Motor neuron (in vitro differentiated cells): ENCODE measurements around the gene RNF220. TPM values are rescaled to one million over a fixed set of nuclear protein-coding genes. Genes with fewer than 3 reads are reported as not detected.

Experiments
- ATAC-seq, 8 experiments: fragments of 200-7000 bp; cut with Tn5 transposase; replicated peaks in 6 of 8; 2 replicates each; pipeline ENCODE4 v1.8.0; 2021; ENCODE audit warnings: mild to moderate bottlenecking in 8 of 8, moderate library complexity in 8 of 8
- H3K27ac ChIP-seq, 2 donors: fragments of 250-450 bp; sonication (Bioruptor Pico); 2 replicates each; pipeline ENCODE4 v1.9.0; 2021; ENCODE audit warnings: antibody characterized with exemption in 2 of 2, mild to moderate bottlenecking in 2 of 2, moderate library complexity in 1 of 2
- H3K4me1 ChIP-seq, 2 donors: fragments of 250-450 bp; sonication (Bioruptor Pico); replicated peaks in 1 of 2; 2 replicates each; pipeline ENCODE4 v1.6.1; 2021; ENCODE audit warnings: antibody characterized with exemption in 2 of 2, mild to moderate bottlenecking in 2 of 2, moderate library complexity in 1 of 2
- H3K4me3 ChIP-seq, 5 donors: fragments of 250-450 bp; sonication (Bioruptor Pico); 2 replicates each; pipeline ENCODE4 v1.9.0; 2021; ENCODE audit warnings: antibody characterized with exemption in 5 of 5, mild to moderate bottlenecking in 5 of 5, moderate library complexity in 4 of 5
- WGBS, 10 experiments: fragments of 450-650 bp; shearing (Covaris generic); methylation state at CpG; one replicate each; pipeline ENCODE4 v1.0.0; 2022; 5-methylcytosine and 5-hydroxymethylcytosine counted together
- in situ Hi-C, 9 experiments: fragments of 400-800 bp; cut with MboI; loops; one replicate each; pipeline ENCODE4 v1.15.0; 2021; ENCODE audit warnings: low sequenced_read_pairs in 9 of 9, low pct_unique_long_range_greater_than_20kb in 2 of 9; ENCODE audit not compliant: unreplicated experiment in 9 of 9
- total RNA-seq, 8 experiments: library from RNA; unstranded; fragments of 300-600 nt; gene quantifications; 2 replicates each; pipeline versions ENCODE4 v1.2.3 to v1.2.4, GENCODE V29; 2022

The RNF220 gene
- total RNA-seq, 8 experiments from 2014 or later, result 47.3 to 134 (median 92.0) TPM

- peak in 3 of 8 experiments; percentile 32 to 47 (median 40) for ATAC-seq
- 14 to 75% (median 62%) methylated on average over 5 to 18 of the region's 19 CpGs; no CpG with 5 or more reads in 2 of the 10 experiments for WGBS, 10 experiments
- in situ Hi-C loops, result loop anchor here in 4 of 9 experiments (25.0 kb wide), 1 partner anchor 213 kb away; no protein-coding TSS in a partner anchor
- H3K4me1 ChIP-seq, result peaks cover 79 to 83% of the 10 kb centered on the region in 2 donors
- peak overlapping the region in 1 of 2 donors; percentile 1 for H3K27ac ChIP-seq
- no peak overlapping the region for H3K4me3 ChIP-seq
These were observed 18.8 kb downstream of the RNF220 start for GRCh38 chr1:44423591-44424537.

- Histone ChIP-seq H3K4me3 (no peak overlapping the region), H3K4me1 (peaks cover 78 to 84% of the 10 kb centered on the region in 2 donors), H3K27ac (peak overlapping the region in 1 of 2 donors; percentile 1)
- in situ Hi-C loops, result loop anchor here in 4 of 9 experiments (25.0 kb wide), 1 partner anchor 213 kb away; no protein-coding TSS in a partner anchor
- WGBS, 10 experiments, result 7 to 54% (median 27%) methylated on average over 1 to 6 of the region's 9 CpGs; no CpG with 5 or more reads in 4 of the 10 experiments
- no peak for ATAC-seq
These were observed 19.7 kb downstream of the RNF220 start for GRCh38 chr1:44424747-44425146.

- ATAC-seq, result no peak
- H3K4me1 ChIP-seq, result peaks cover 71 to 76% of the 10 kb centered on the region in 2 donors
- WGBS, 10 experiments, result 8 to 100% (median 84%) methylated on average over 1 to 8 of the region's 8 CpGs; no CpG with 5 or more reads in 2 of the 10 experiments
- H3K4me3 ChIP-seq, result no peak overlapping the region
- no peak overlapping the region for H3K27ac ChIP-seq
- in situ Hi-C loops, result no loop called here
These were observed 20.5 kb downstream of the RNF220 start for GRCh38 chr1:44425341-44426082.

- ATAC-seq, result no peak
- no peak overlapping the region for H3K27ac ChIP-seq
- 35 to 100% (median 86%) methylated on average over 2 of the region's 2 CpGs; no CpG with 5 or more reads in 1 of the 10 experiments for WGBS, 10 experiments
- H3K4me1 ChIP-seq, result peaks cover 32 to 43% of the 10 kb centered on the region in 2 donors
- in situ Hi-C loops, result no loop called here
- H3K4me3 ChIP-seq, result no peak overlapping the region
These were observed 26.8 kb downstream of the RNF220 start for GRCh38 chr1:44431861-44432260.

- in situ Hi-C loops, result no loop called here
- Histone ChIP-seq H3K4me1 (peaks cover 43 to 46% of the 10 kb centered on the region in 2 donors), H3K4me3 (no peak overlapping the region), H3K27ac (no peak overlapping the region)
- no peak for ATAC-seq
- WGBS, 10 experiments, result 72 to 100% (median 89%) methylated on average over 1 to 2 of the region's 2 CpGs; no CpG with 5 or more reads in 2 of the 10 experiments
These were observed 28.2 kb downstream of the RNF220 start for GRCh38 chr1:44433209-44433608.

GRCh38 chr1:44436401-44437106 lies 31.5 kb downstream of the RNF220 start:
- peaks cover 29 to 32% of the 10 kb centered on the region in 2 donors for H3K4me1 ChIP-seq
- WGBS, 10 experiments, result 0 to 92% (median 52%) methylated on average over 1 to 5 of the region's 5 CpGs
- H3K4me3 ChIP-seq, result no peak overlapping the region
- peak overlapping the region in 1 of 2 donors; percentile 35 for H3K27ac ChIP-seq
- ATAC-seq, result peak in 6 of 8 experiments; percentile 15 to 37 (median 22)
- in situ Hi-C loops, result no loop called here

- peaks cover 29% of the 10 kb centered on the region in 2 donors for H3K4me1 ChIP-seq
- H3K27ac ChIP-seq, result peak overlapping the region in 1 of 2 donors; percentile 6
- H3K4me3 ChIP-seq, result no peak overlapping the region
- in situ Hi-C loops, result no loop called here
- ATAC-seq, result peak; percentile 72 to 94 (median 89)
- WGBS, 10 experiments, result 20 to 59% (median 36%) methylated on average over 3 to 8 of the region's 8 CpGs
These were observed 32.2 kb downstream of the RNF220 start for GRCh38 chr1:44437107-44437716.

- peaks cover 3 to 4% of the 10 kb centered on the region in 2 donors for H3K4me1 ChIP-seq
- in situ Hi-C loops, result no loop called here
- H3K27ac ChIP-seq, result no peak overlapping the region
- ATAC-seq, result no peak
- H3K4me3 ChIP-seq, result no peak overlapping the region
- WGBS, 10 experiments, result 57 to 100% (median 87%) methylated on average over 1 of the region's 1 CpG; no CpG with 5 or more reads in 4 of the 10 experiments
These were observed 37.7 kb downstream of the RNF220 start for GRCh38 chr1:44442791-44443190.

- ATAC-seq, result peak in 2 of 8 experiments; percentile 34 to 70
- H3K27ac ChIP-seq, result no peak overlapping the region
- H3K4me3 ChIP-seq, result no peak overlapping the region
- H3K4me1 ChIP-seq, result no peaks in the 10 kb centered on the region
- 34 to 98% (median 78%) methylated on average over 2 to 6 of the region's 6 CpGs; no CpG with 5 or more reads in 2 of the 10 experiments for WGBS, 10 experiments
- in situ Hi-C loops, result no loop called here
These were observed 42.2 kb downstream of the RNF220 start for GRCh38 chr1:44447051-44447810.

GRCh38 chr1:44453798-44454349 lies 48.8 kb downstream of the RNF220 start:
- in situ Hi-C loops, result no loop called here
- no peak overlapping the region for H3K4me3 ChIP-seq
- ATAC-seq, result no peak

GRCh38 chr1:44454704-44455103 lies 49.6 kb downstream of the RNF220 start:
- no peak overlapping the region for H3K27ac ChIP-seq
- in situ Hi-C loops, result no loop called here
- WGBS, 10 experiments, result 53 to 100% (median 87%) methylated on average over 1 to 3 of the region's 3 CpGs
- no peak overlapping the region for H3K4me3 ChIP-seq
- no peaks in the 10 kb centered on the region for H3K4me1 ChIP-seq
- ATAC-seq, result no peak

More at GRCh38 chr1:44453798-44454349, 48.8 kb downstream of the RNF220 start:
- Histone ChIP-seq H3K27ac (no peak overlapping the region), H3K4me1 (no peaks in the 10 kb centered on the region)
